ENCODE measurements around the gene TSPAN10. TPM values are rescaled to one million over a fixed set of nuclear protein-coding genes. Genes with fewer than 3 reads are reported as not detected.

Gene TSPAN10
- total and polyA plus RNA-seq, 2 of the 13 experiments (the other 11 are each of a cell fraction or from before 2014, with no cell fraction given): 0.54 to 0.75 TPM

GRCh38 chr17:81652906-81653771 lies 16.1 kb downstream of the TSPAN10 start (continued):
- TF ChIP-seq, protein P1, sequence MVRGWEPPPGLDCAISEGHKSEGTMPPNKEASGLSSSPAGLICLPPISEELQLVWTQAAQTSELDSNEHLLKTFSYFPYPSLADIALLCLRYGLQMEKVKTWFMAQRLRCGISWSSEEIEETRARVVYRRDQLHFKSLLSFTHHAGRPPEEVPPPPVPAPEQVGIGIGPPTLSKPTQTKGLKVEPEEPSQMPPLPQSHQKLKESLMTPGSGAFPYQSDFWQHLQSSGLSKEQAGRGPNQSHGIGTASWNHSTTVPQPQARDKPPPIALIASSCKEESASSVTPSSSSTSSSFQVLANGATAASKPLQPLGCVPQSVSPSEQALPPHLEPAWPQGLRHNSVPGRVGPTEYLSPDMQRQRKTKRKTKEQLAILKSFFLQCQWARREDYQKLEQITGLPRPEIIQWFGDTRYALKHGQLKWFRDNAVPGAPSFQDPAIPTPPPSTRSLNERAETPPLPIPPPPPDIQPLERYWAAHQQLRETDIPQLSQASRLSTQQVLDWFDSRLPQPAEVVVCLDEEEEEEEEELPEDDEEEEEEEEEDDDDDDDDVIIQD (CRISPR knock-in tag; IDR thresholded peaks at IDR 0.05; ENCODE audit: low read depth): no peak
- TF ChIP-seq GRHL1 (CRISPR knock-in tag; conservative IDR thresholded peaks at IDR 0.05) (no peak), ZNF292 (CRISPR knock-in tag; IDR thresholded peaks at IDR 0.05; ENCODE audit: borderline replicate concordance, low read depth) (no peak), RARA (CRISPR knock-in tag; IDR thresholded peaks at IDR 0.05) (0 out of 2 replicates have a peak, but pooled peaks have one; percentile 13), POLR2A (IDR thresholded peaks at IDR 0.05; ENCODE audit: insufficient read depth in 1 of 2, low read depth in 2 of 2, low read length in 2 of 2) (no peak), PLRG1 (conservative IDR thresholded peaks at IDR 0.05) (no peak), GABPB1 (CRISPR knock-in tag; IDR thresholded peaks at IDR 0.05) (peak; percentile 49; the same call in 1 of the 2 replicates), MAF1 (CRISPR knock-in tag; IDR thresholded peaks at IDR 0.05; ENCODE audit: borderline replicate concordance) (no peak), ATF6 (CRISPR knock-in tag; conservative IDR thresholded peaks at IDR 0.05) (no peak)
- TF ChIP-seq, protein P2, sequence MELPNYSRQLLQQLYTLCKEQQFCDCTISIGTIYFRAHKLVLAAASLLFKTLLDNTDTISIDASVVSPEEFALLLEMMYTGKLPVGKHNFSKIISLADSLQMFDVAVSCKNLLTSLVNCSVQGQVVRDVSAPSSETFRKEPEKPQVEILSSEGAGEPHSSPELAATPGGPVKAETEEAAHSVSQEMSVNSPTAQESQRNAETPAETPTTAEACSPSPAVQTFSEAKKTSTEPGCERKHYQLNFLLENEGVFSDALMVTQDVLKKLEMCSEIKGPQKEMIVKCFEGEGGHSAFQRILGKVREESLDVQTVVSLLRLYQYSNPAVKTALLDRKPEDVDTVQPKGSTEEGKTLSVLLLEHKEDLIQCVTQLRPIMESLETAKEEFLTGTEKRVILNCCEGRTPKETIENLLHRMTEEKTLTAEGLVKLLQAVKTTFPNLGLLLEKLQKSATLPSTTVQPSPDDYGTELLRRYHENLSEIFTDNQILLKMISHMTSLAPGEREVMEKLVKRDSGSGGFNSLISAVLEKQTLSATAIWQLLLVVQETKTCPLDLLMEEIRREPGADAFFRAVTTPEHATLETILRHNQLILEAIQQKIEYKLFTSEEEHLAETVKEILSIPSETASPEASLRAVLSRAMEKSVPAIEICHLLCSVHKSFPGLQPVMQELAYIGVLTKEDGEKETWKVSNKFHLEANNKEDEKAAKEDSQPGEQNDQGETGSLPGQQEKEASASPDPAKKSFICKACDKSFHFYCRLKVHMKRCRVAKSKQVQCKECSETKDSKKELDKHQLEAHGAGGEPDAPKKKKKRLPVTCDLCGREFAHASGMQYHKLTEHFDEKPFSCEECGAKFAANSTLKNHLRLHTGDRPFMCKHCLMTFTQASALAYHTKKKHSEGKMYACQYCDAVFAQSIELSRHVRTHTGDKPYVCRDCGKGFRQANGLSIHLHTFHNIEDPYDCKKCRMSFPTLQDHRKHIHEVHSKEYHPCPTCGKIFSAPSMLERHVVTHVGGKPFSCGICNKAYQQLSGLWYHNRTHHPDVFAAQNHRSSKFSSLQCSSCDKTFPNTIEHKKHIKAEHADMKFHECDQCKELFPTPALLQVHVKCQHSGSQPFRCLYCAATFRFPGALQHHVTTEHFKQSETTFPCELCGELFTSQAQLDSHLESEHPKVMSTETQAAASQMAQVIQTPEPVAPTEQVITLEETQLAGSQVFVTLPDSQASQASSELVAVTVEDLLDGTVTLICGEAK (IDR thresholded peaks at IDR 0.05): no peak
- TF ChIP-seq, protein P2 (CRISPR knock-in tag; IDR thresholded peaks at IDR 0.05): no peak
- TF ChIP-seq, protein P3, sequence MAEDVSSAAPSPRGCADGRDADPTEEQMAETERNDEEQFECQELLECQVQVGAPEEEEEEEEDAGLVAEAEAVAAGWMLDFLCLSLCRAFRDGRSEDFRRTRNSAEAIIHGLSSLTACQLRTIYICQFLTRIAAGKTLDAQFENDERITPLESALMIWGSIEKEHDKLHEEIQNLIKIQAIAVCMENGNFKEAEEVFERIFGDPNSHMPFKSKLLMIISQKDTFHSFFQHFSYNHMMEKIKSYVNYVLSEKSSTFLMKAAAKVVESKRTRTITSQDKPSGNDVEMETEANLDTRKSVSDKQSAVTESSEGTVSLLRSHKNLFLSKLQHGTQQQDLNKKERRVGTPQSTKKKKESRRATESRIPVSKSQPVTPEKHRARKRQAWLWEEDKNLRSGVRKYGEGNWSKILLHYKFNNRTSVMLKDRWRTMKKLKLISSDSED (CRISPR knock-in tag; IDR thresholded peaks at IDR 0.05): no peak

All from HepG2 (cell line).